CD14-positive monocyte (primary cell): ENCODE data around the gene CPEB2. TPM values are rescaled to one million over a fixed set of nuclear protein-coding genes. Genes with fewer than 3 reads are reported as not detected.

Experiments
- DNase-seq, 3 donors: peaks; one replicate each; pipeline ENCODE4 v3.0.0-alpha.2; 2011 to 2022
- H2AFZ ChIP-seq: 2 replicates; pipeline ENCODE4 v1.6.0; 2012; ENCODE audit warnings: mild to moderate bottlenecking, low read depth, low read length, inconsistent platforms; ENCODE audit not compliant: insufficient read depth, poor library complexity, severe bottlenecking
- H3K27ac ChIP-seq, 2 donors: 1 replicate in 1 of 2; 2 replicates in 1 of 2; pipeline ENCODE4 v1.5.1; 2012 to 2013; ENCODE audit warnings: low read length in 2 of 2, control low read depth in 1 of 2, inconsistent platforms in 1 of 2, low read depth in 1 of 2, mild to moderate bottlenecking in 1 of 2
- H3K27me3 ChIP-seq, 2 donors: one replicate each; pipeline versions ENCODE4 v1.6.0 to v1.6.1; 2011 to 2013; ENCODE audit warnings: low read length in 2 of 2; ENCODE audit not compliant: control insufficient read depth in 2 of 2, insufficient read depth in 2 of 2
- H3K36me3 ChIP-seq, 2 donors: replicated peaks in 1 of 2; 1 replicate in 1 of 2; 2 replicates in 1 of 2; pipeline versions ENCODE4 v1.5.1 to v1.6.1; 2012 to 2013; ENCODE audit warnings: low read length in 2 of 2, control low read depth in 1 of 2, inconsistent platforms in 1 of 2, mild to moderate bottlenecking in 1 of 2; ENCODE audit not compliant: insufficient read depth in 2 of 2, control insufficient read depth in 1 of 2
- H3K4me1 ChIP-seq, 2 donors: 1 replicate in 1 of 2; 2 replicates in 1 of 2; pipeline versions ENCODE4 v1.5.1 to v1.6.1; 2012 to 2013; ENCODE audit warnings: low read length in 2 of 2, control low read depth in 1 of 2, inconsistent platforms in 1 of 2, mild to moderate bottlenecking in 1 of 2, moderate library complexity in 1 of 2; ENCODE audit not compliant: insufficient read depth in 2 of 2, control insufficient read depth in 1 of 2
- H3K4me2 ChIP-seq: replicated peaks from 2 replicates; pipeline ENCODE3; 2012; ENCODE audit warnings: low read length, moderate library complexity, mild to moderate bottlenecking; ENCODE audit not compliant: poor library complexity, severe bottlenecking; ENCODE audit errors: extremely low read depth
- H3K4me3 ChIP-seq, 3 experiments: fragments of 200-600 bp in 1 of 3; sonication (generic) in 1 of 3; replicated peaks in 1 of 3; 1 replicate in 2 of 3; 2 replicates in 1 of 3; pipeline ENCODE4 v1.5.1; 2011 to 2013; ENCODE audit warnings: low read length in 3 of 3, mild to moderate bottlenecking in 3 of 3, control low read depth in 2 of 3, low read depth in 2 of 3, inconsistent platforms in 1 of 3, moderate library complexity in 1 of 3
- H3K79me2 ChIP-seq: 2 replicates; pipeline ENCODE4 v1.6.0; 2012; ENCODE audit warnings: mild to moderate bottlenecking, control low read depth, inconsistent platforms, low read length, moderate library complexity; ENCODE audit not compliant: insufficient read depth
- H3K9ac ChIP-seq: 2 replicates; pipeline ENCODE4 v1.6.0; 2017; ENCODE audit warnings: low read length, mild to moderate bottlenecking; ENCODE audit not compliant: insufficient read depth, poor library complexity, severe bottlenecking
- H3K9me3 ChIP-seq, 2 donors: replicated peaks in 1 of 2; 1 replicate in 1 of 2; 2 replicates in 1 of 2; pipeline versions ENCODE4 v1.5.1 to v1.6.1; 2012 to 2013; ENCODE audit warnings: low read length in 2 of 2, control low read depth in 1 of 2; ENCODE audit not compliant: control insufficient read depth in 1 of 2, insufficient read depth in 1 of 2
- H4K20me1 ChIP-seq: 2 replicates; pipeline ENCODE4 v1.6.0; 2012; ENCODE audit warnings: mild to moderate bottlenecking, low read length, control low read depth, moderate library complexity; ENCODE audit not compliant: insufficient read depth
- H3K27ac Mint-ChIP-seq, 7 donors: one replicate each; pipeline ENCODE4 v1.8.0; 2020; ENCODE audit warnings: mild to moderate bottlenecking in 7 of 7, mixed read lengths in 7 of 7, moderate library complexity in 6 of 7, inconsistent platforms in 2 of 7
- H3K27me3 Mint-ChIP-seq, 3 donors: one replicate each; pipeline ENCODE4 v1.8.0; 2021 to 2022; ENCODE audit warnings: low read depth in 3 of 3, mild to moderate bottlenecking in 3 of 3, mixed read lengths in 3 of 3, moderate library complexity in 3 of 3, inconsistent platforms in 1 of 3
- H3K36me3 Mint-ChIP-seq, 2 donors: one replicate each; pipeline ENCODE4 v1.8.0; 2020; ENCODE audit warnings: mixed read lengths in 2 of 2, inconsistent platforms in 1 of 2, mild to moderate bottlenecking in 1 of 2
- H3K4me1 Mint-ChIP-seq: one replicate; pipeline ENCODE4 v1.8.0; 2020; ENCODE audit warnings: mild to moderate bottlenecking, mixed read lengths
- H3K4me3 Mint-ChIP-seq, 2 donors: one replicate each; pipeline ENCODE4 v1.8.0; 2020; ENCODE audit warnings: mild to moderate bottlenecking in 2 of 2, mixed read lengths in 2 of 2, moderate library complexity in 1 of 2
- H3K9me3 Mint-ChIP-seq, 7 donors: one replicate each; pipeline ENCODE4 v1.8.0; 2020 to 2022; ENCODE audit warnings: mixed read lengths in 7 of 7, mild to moderate bottlenecking in 6 of 7, moderate library complexity in 6 of 7, inconsistent platforms in 2 of 7
- WGBS: methylation state at CpG from one replicate; pipeline ENCODE4 v1.1.5; 2013; ENCODE audit warnings: missing lambda C conversion rate; ENCODE audit not compliant: insufficient coverage; 5-methylcytosine and 5-hydroxymethylcytosine counted together
- intact Hi-C, 2 donors: fragments of 100-400 bp; cut with micrococcal nuclease; formaldehyde crosslinking; loops; one replicate each; pipeline versions ENCODE4 v1.15.0 to v1.15.1; 2023
- polyA plus RNA-seq, 3 donors: library from polyadenylated mRNA; depleted of rRNA in 1 of 3; unstranded in 2 of 3; stranded (reverse) in 1 of 3; fragments of 300-500 nt in 2 of 3; fragments of >200 nt in 1 of 3; fragmentation: Illumina TruSeq in 2 of 3; gene quantifications; 1 replicate in 2 of 3; 2 replicates in 1 of 3; pipeline ENCODE4 v1.2.3, GENCODE V29; 2012 to 2021
- TF ChIP-seq, protein P1 (sequence below): fragments of 200-600 bp; IDR thresholded peaks from one replicate; pipeline ENCODE4 v1.8.0; 2022; ENCODE audit warnings: antibody characterized with exemption, mild to moderate bottlenecking

The CPEB2 gene
- polyA plus RNA-seq, 3 donors = 1.6 to 8.2 (median 1.7) TPM

GRCh38 chr4:15068298-15068697 lies 66.0 kb downstream of the CPEB2 start:
- no peaks in the 10 kb centered on the region for H3K27me3 Mint-ChIP-seq
- no peak overlapping the region for H2AFZ ChIP-seq
- TF ChIP-seq, protein P1, sequence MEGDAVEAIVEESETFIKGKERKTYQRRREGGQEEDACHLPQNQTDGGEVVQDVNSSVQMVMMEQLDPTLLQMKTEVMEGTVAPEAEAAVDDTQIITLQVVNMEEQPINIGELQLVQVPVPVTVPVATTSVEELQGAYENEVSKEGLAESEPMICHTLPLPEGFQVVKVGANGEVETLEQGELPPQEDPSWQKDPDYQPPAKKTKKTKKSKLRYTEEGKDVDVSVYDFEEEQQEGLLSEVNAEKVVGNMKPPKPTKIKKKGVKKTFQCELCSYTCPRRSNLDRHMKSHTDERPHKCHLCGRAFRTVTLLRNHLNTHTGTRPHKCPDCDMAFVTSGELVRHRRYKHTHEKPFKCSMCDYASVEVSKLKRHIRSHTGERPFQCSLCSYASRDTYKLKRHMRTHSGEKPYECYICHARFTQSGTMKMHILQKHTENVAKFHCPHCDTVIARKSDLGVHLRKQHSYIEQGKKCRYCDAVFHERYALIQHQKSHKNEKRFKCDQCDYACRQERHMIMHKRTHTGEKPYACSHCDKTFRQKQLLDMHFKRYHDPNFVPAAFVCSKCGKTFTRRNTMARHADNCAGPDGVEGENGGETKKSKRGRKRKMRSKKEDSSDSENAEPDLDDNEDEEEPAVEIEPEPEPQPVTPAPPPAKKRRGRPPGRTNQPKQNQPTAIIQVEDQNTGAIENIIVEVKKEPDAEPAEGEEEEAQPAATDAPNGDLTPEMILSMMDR = no peak
- no peak overlapping the region for H3K9ac ChIP-seq
- H3K9me3 ChIP-seq = no peaks in the 10 kb centered on the region
- H3K27ac Mint-ChIP-seq = no peak overlapping the region
- no peaks in the 10 kb centered on the region for H3K4me1 ChIP-seq
- no peak overlapping the region for H3K4me3 Mint-ChIP-seq
- intact Hi-C loops = no loop called here
- no peaks in the 10 kb centered on the region for H3K4me1 Mint-ChIP-seq
- no peaks in the 10 kb centered on the region for H3K79me2 ChIP-seq
- H3K4me3 ChIP-seq = no peak overlapping the region
- H3K36me3 ChIP-seq = peaks cover 40 to 55% of the 10 kb centered on the region in 2 donors
- peaks cover 0 to 5% (median 0%) of the 10 kb centered on the region in 7 donors for H3K9me3 Mint-ChIP-seq
- peaks cover 34 to 49% of the 10 kb centered on the region in 2 donors for H3K36me3 Mint-ChIP-seq
- DNase-seq = no peak
- no peaks in the 10 kb centered on the region for H4K20me1 ChIP-seq
- H3K4me2 ChIP-seq = no peak overlapping the region
- WGBS = no CpG with 5 or more reads among the region's 1 CpG
- H3K27ac ChIP-seq = no peak overlapping the region
- no peaks in the 10 kb centered on the region for H3K27me3 ChIP-seq

GRCh38 chr4:15075875-15076274 lies 73.6 kb downstream of the CPEB2 start:
- H3K27me3 ChIP-seq = no peaks in the 10 kb centered on the region
- intact Hi-C loops = no loop called here
- peaks cover 0 to 2% (median 0%) of the 10 kb centered on the region in 3 donors for H3K27me3 Mint-ChIP-seq
- H3K9ac ChIP-seq = no peak overlapping the region
- no peak overlapping the region for H3K27ac ChIP-seq
- H3K4me1 Mint-ChIP-seq = peaks cover 32% of the 10 kb centered on the region
- TF ChIP-seq, protein P1 = no peak
- H3K9me3 ChIP-seq = peaks cover 4 to 15% of the 10 kb centered on the region in 2 donors
- peaks cover under 1 to 3% of the 10 kb centered on the region in 2 donors for H3K36me3 ChIP-seq
- H4K20me1 ChIP-seq = no peaks in the 10 kb centered on the region
- H3K79me2 ChIP-seq = no peaks in the 10 kb centered on the region
- H3K4me2 ChIP-seq = no peak overlapping the region
- no peak overlapping the region for H3K4me3 ChIP-seq
- H3K4me3 Mint-ChIP-seq = no peak overlapping the region
- DNase-seq = no peak
- peaks cover 9 to 27% (median 18%) of the 10 kb centered on the region in 7 donors for H3K9me3 Mint-ChIP-seq
- no peak overlapping the region for H2AFZ ChIP-seq
- no peak overlapping the region for H3K27ac Mint-ChIP-seq
- peaks cover 7 to 20% of the 10 kb centered on the region in 2 donors for H3K36me3 Mint-ChIP-seq
- peaks cover 20 to 34% of the 10 kb centered on the region in 2 donors for H3K4me1 ChIP-seq
